GM19193 (cell line): ENCODE results near the gene CEP85.

ENCODE experiments used
- POLR2A ChIP-seq: IDR thresholded peaks from 4 replicates; pipeline ENCODE4 v1.6.1; 2011; ENCODE audit not compliant: insufficient read depth, insufficient read length; ENCODE audit errors: extremely low read depth

Gene CEP85

GRCh38 chr1:26215246-26215645 lies 18.8 kb upstream of the CEP85 start:
- TF ChIP-seq POLR2A: no peak

- no peak for TF ChIP-seq POLR2A
Observed at GRCh38 chr1:26218906-26219494, 15.0 kb upstream of the CEP85 start.

- TF ChIP-seq POLR2A: no peak
Observed at GRCh38 chr1:26220199-26220912, 13.6 kb upstream of the CEP85 start.

GRCh38 chr1:26221094-26221493 lies 12.9 kb upstream of the CEP85 start:
- TF ChIP-seq POLR2A: no peak

DNA sequence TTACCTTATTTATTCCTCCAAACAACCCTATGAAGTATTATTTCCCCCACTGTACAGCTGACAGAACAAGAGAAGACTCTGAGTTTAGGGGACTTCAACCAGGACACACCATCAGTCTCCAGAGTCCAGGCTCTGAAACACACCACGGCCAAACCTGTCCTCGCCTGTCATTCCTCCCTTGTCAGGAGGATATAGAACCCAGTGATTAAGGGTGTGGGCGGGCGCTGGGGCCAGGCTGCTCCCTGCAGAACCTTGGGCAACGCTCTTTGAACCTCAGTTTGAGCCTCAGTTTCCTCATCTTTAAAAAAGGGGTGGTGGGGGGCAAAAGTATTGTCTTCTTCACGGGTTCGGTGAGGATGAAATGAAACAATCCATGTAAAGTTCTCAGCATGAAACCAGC lies 9.4 kb upstream of the CEP85 start:
- TF ChIP-seq POLR2A: no peak

GRCh38 chr1:26225033-26225831 lies 8.8 kb upstream of the CEP85 start:
- TF ChIP-seq POLR2A: no peak

- no peak for TF ChIP-seq POLR2A
Observed at GRCh38 chr1:26234644-26235370, 807 bp downstream of the CEP85 start.

DNA sequence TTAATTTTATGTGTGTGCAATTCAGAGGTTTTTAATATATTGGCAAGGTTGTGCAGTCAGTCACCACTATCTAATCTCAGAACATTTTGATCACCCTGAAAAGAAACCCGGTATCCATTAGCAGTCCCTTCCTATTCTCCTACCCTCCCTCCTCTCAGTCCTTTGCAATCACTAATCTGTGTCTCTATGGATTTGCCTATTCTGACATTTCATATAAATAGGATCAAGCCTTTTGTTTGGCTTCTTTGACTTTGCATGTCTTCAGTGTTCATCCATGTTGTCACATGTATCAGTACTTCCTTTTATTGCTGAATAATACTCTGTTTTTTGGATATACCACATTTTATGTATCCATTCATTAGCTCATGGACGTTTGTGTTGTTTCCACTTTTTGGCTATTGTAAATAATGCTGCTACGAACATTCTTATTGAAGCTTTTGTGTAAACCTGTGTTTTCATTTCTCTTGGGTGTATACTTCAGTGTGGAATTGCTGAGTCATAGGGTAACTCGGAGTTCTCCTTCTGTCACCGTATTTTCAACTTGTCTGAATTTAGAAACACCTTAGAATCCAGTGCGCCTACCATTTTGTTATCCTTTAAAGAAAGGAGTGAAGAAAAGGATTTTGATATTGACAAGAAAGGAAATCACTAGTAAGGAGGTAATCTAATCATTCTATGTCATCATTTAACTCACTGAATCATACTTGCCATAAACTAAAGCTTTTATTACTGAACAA lies 3.4 kb downstream of the CEP85 start:
- TF ChIP-seq POLR2A: no peak

GRCh38 chr1:26239936-26240335 lies 5.9 kb downstream of the CEP85 start:
- TF ChIP-seq POLR2A: no peak

- TF ChIP-seq POLR2A: no peak
Observed at GRCh38 chr1:26252718-26253117, 18.7 kb downstream of the CEP85 start.

GRCh38 chr1:26254404-26254803 lies 20.4 kb downstream of the CEP85 start:
- no peak for TF ChIP-seq POLR2A

DNA sequence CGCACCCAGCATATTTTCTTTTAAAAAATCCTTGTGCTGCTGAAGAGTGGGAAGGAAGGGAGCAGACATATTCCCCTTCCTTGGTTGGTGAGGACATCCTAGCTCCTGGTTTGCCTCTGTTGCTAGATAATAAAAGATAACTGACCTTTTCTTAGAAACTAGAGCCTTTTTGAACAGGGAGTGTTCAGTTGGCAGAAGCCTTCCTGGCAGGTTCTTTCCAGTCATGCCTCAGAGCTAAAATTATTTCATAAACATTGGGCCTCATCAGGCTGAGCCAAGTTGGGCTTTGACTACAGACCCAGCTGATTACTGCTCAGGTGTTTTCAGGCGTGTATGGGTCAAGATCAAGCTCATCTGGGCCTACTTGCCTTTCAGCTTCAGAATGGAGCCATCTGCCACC lies 23.2 kb downstream of the CEP85 start:
- no peak for TF ChIP-seq POLR2A

DNA sequence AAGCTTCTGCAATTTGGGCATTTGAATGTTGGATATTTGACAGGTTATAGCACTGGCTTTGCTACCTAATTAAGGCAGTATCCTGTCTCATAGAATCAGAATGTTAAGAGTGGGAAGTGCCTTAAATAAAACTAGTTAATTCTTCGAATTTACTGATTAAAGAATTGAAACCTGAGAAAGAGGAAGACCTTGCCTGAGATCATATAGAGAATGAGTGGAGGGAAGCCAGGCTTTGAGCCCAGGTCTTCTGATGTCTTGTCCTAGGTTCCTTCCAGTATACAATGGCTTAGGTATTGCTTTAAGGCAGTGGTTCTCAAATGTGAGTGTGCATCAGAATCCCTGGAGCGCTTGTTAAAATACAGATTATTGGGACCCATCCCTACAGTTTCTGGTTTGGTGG lies 25.0 kb downstream of the CEP85 start:
- TF ChIP-seq POLR2A: no peak

DNA sequence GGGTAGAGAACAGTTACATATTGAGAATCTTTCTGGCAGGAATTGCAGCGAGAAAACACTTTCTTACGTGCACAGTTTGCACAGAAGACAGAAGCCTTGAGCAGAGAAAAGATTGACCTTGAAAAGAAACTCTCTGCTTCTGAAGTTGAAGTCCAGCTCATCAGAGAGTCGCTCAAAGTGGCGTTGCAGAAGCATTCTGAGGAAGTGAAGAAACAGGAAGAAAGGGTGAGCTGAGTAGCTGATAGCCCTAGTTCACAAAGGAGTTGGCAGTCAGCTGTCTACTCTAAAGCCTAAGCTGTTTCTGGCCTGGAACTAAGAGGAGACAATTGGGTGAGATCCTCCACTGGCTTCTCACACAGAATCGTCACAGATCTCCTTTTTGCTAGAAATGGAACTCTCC lies 25.6 kb downstream of the CEP85 start:
- TF ChIP-seq POLR2A: no peak
